ENCODE results near the gene LOC101059915.
"Not testable (repeated sequence)": the region's sequence is repeated elsewhere in the genome, so short reads cannot be mapped to it uniquely, and the experiment has no call there.

Gene LOC101059915

DNA sequence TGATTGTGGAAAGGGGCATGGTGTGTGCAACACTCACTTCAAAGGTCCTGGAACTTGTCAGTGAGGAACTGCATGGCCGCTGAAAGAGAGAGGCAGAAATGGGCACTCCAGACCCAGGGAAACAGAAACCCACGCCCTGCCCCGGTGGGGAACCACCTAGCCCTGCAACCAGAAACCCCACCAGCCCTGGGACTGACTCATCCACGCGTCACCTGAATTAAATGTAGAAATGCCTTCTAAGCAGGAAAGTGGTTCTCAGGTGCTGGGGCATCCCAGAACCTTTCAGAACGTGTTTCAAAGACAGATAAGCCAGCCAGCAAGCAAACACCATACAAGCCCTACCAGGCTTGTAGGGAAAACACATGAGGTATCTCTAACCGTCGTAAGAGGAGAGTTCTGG lies 4.1 kb upstream of the LOC101059915 start:
- FAIRE-seq; H3K36me3 ChIP-seq (ENCODE audit: control insufficient read depth in 2 of 2, insufficient read depth in 2 of 2, low read length in 1 of 2): not testable (repeated sequence)

DNA sequence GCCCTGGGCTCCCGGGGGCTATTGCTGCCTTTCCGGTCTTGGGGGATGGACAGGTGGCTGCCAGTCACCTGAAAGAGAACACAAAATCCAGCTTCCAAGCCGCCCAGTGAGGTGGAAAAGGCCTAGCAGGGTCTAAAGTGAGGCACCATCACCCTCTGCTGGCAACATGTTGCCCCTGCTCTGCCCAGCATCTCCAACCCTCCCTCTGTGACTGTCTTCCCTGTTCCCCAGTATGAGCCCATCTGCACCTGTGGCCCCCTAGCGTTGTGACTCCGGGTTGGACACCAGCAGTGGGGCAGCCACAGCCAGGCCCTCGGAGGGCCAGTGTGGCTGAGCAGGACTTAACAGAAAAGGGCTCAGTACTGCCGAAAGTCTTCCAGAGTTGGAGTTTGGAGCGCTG lies 3.1 kb upstream of the LOC101059915 start:
- BruUV-seq (replicated peaks); H3K4me3 ChIP-seq; H2AFZ ChIP-seq (ENCODE audit: control insufficient read depth, low read depth, low read length); H4K20me1 ChIP-seq (ENCODE audit: control insufficient read depth, insufficient read depth); H3K27me3 ChIP-seq (replicated peaks in 1 of 2; ENCODE audit: control insufficient read depth in 2 of 2, insufficient read depth in 2 of 2, low read length in 1 of 2); H3K36me3 ChIP-seq (ENCODE audit: control insufficient read depth in 2 of 2, insufficient read depth in 2 of 2, low read length in 1 of 2); RAD21 ChIA-PET (ENCODE audit: unreplicated experiment); H3K79me2 ChIP-seq (ENCODE audit: control insufficient read depth, insufficient read depth, low read length); H3K4me2 ChIP-seq (ENCODE audit: control insufficient read depth, insufficient read depth); H3K4me1 ChIP-seq (ENCODE audit: control insufficient read depth, insufficient read depth, low read length); H3K9ac ChIP-seq (ENCODE audit: control insufficient read depth, insufficient read depth, low read length); POLR2A ChIA-PET; intact Hi-C loops (cut with micrococcal nuclease; ENCODE audit: unreplicated experiment); DNase-seq (ENCODE audit: low read depth, low spot score); FAIRE-seq; H3K27ac ChIP-seq (ENCODE audit: control insufficient read depth, insufficient read depth); H3K9me3 ChIP-seq (replicated peaks; ENCODE audit: control insufficient read depth, insufficient read depth, low read length): not testable (repeated sequence)
- in situ Hi-C loops (cut with MboI): loop anchor here (25.0 kb wide), 2 partner anchors 198 to 877 kb away; no protein-coding TSS in a partner anchor
- ChIA-PET SMC1A (ENCODE audit: uncharacterized antibody, unreplicated experiment) (interaction anchor here (0.8 kb wide), 1 partner anchor 45 kb away, joined by 3 read pairs; no protein-coding TSS in a partner anchor), CTCF (interaction anchor here (0.7 kb wide), 1 partner anchor 563 kb away, joined by 3 read pairs; no protein-coding TSS in a partner anchor)
- TF ChIP-seq RAD21 (IDR thresholded peaks at IDR 0.05; ENCODE audit: insufficient read depth, low read depth, low read length) (0 out of 2 replicates have a peak, but pooled peaks have one; percentile 13), SMC3 (IDR thresholded peaks at IDR 0.05; ENCODE audit: borderline replicate concordance, low read length) (peak; percentile 15; the same call in 1 of the 2 replicates)
- TF ChIP-seq, protein P1, sequence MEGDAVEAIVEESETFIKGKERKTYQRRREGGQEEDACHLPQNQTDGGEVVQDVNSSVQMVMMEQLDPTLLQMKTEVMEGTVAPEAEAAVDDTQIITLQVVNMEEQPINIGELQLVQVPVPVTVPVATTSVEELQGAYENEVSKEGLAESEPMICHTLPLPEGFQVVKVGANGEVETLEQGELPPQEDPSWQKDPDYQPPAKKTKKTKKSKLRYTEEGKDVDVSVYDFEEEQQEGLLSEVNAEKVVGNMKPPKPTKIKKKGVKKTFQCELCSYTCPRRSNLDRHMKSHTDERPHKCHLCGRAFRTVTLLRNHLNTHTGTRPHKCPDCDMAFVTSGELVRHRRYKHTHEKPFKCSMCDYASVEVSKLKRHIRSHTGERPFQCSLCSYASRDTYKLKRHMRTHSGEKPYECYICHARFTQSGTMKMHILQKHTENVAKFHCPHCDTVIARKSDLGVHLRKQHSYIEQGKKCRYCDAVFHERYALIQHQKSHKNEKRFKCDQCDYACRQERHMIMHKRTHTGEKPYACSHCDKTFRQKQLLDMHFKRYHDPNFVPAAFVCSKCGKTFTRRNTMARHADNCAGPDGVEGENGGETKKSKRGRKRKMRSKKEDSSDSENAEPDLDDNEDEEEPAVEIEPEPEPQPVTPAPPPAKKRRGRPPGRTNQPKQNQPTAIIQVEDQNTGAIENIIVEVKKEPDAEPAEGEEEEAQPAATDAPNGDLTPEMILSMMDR (IDR thresholded peaks at IDR 0.05 in 2 of 3, conservative IDR thresholded peaks at IDR 0.05 in 1 of 3; ENCODE audit: control insufficient read depth in 2 of 3, extremely low read depth in 1 of 3, insufficient read depth in 1 of 3, low read depth in 3 of 3, low read length in 3 of 3): peak; percentile 31 to 37 (median 32); a peak in 3 of 6 replicates
- peak; percentile 92 for ATAC-seq
- WGBS (ENCODE audit: insufficient coverage, insufficient replicate concordance, low lambda C conversion rate, missing lambda C conversion rate): 32% methylated on average over 8 of the region's 8 CpGs

More for the DNA sequence above, 4.1 kb upstream of the LOC101059915 start:
- H3K9me3 ChIP-seq (replicated peaks; ENCODE audit: control insufficient read depth, insufficient read depth, low read length); intact Hi-C loops (cut with micrococcal nuclease; ENCODE audit: unreplicated experiment); DNase-seq (ENCODE audit: low read depth, low spot score); H2AFZ ChIP-seq (ENCODE audit: control insufficient read depth, low read depth, low read length); H3K27me3 ChIP-seq (replicated peaks in 1 of 2; ENCODE audit: control insufficient read depth in 2 of 2, insufficient read depth in 2 of 2, low read length in 1 of 2); RAD21 ChIA-PET (ENCODE audit: unreplicated experiment); H3K79me2 ChIP-seq (ENCODE audit: control insufficient read depth, insufficient read depth, low read length); H4K20me1 ChIP-seq (ENCODE audit: control insufficient read depth, insufficient read depth); H3K27ac ChIP-seq (ENCODE audit: control insufficient read depth, insufficient read depth); CTCF ChIA-PET; POLR2A ChIA-PET; H3K9ac ChIP-seq (ENCODE audit: control insufficient read depth, insufficient read depth, low read length); SMC1A ChIA-PET (ENCODE audit: uncharacterized antibody, unreplicated experiment); BruUV-seq (replicated peaks); H3K4me1 ChIP-seq (ENCODE audit: control insufficient read depth, insufficient read depth, low read length); H3K4me3 ChIP-seq: not testable (repeated sequence)
- TF ChIP-seq BHLHE40 (IDR thresholded peaks at IDR 0.05; ENCODE audit: borderline replicate concordance in 1 of 2, low read depth in 2 of 2, low read length in 1 of 2): peak in 1 of 2 experiments; percentile 23; a peak in 1 of 4 replicates
- WGBS (ENCODE audit: insufficient coverage, insufficient replicate concordance, low lambda C conversion rate, missing lambda C conversion rate): 14% methylated on average over 8 of the region's 8 CpGs
- peak overlapping the region; percentile 44; the same call in 1 of the 2 replicates for H3K4me2 ChIP-seq (ENCODE audit: control insufficient read depth, insufficient read depth)
- in situ Hi-C loops (cut with MboI): loop anchor here (25.0 kb wide), 2 partner anchors 199 to 876 kb away; no protein-coding TSS in a partner anchor
- peak; percentile 22 for ATAC-seq
